ENCODE results near the gene SNAI3. TPM values are rescaled to one million over a fixed set of nuclear protein-coding genes. Genes with fewer than 3 reads are reported as not detected.

Gene SNAI3
- total RNA-seq, 1 donor from 2014 or later, result not detected

DNA sequence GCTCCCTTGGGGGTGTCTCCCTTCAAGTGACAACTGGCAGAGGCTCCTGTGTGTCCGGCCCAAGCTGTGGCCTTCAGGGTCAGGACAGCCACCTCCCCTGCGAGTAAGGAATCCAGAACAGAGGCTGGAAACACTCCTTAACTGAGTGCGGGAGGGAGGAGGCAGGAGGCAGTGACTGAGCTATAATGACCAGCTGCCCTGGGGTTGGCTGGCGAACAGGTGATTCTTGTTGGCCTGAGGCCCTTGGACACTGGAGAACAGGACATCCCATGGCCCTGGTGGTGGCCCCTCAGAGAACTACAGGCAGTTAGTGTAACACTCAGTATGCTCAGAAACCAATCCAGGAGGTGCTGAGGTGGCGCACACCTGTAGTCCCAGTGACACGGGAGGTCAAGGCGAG, 9.4 kb upstream of the SNAI3 start:
- Histone ChIP-seq H3K36me3 (peaks cover 0 to 27% of the 10 kb centered on the region in 2 donors), H3K27me3 (no peaks in the 10 kb centered on the region), H3K4me3 (no peak overlapping the region), H3K4me1 (peaks cover 3% of the 10 kb centered on the region), H3K9me3 (no peaks in the 10 kb centered on the region), H3K27ac (no peak overlapping the region)
- TF ChIP-seq CTCF (IDR thresholded peaks at IDR 0.05) (no peak), POLR2A (IDR thresholded peaks at IDR 0.05) (no peak), POLR2AphosphoS5 (IDR thresholded peaks at IDR 0.05; ENCODE audit: insufficient read depth in 1 of 2, low read depth in 1 of 2) (no peak)
- DNase-seq (ENCODE audit: extremely low spot score in 2 of 2), result no peak
- intact Hi-C loops (cut with DNase I), result no loop called here

DNA sequence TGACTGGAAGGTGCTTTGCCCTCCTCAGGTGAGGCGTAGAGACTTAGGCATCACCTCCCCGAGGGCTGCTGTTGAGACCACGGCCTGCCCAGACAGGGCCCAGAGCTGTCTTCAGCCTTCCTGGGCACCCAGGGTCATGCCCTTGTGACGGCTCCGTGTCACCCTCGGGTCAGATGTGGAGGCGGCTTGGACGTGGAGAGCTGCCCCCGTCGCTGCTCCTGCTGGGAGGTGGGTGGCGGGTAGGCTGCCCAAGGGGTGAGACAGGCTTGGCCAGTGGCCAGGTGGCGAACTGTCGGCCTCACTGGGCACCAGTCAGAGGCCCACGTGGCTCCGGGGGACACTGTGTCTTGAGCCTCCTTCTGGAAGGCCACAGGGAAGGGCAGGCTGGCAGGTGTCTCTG, 8.9 kb upstream of the SNAI3 start:
- Histone ChIP-seq H3K4me3 (no peak overlapping the region), H3K4me1 (no peaks in the 10 kb centered on the region), H3K27ac (no peak overlapping the region), H3K27me3 (no peaks in the 10 kb centered on the region), H3K9me3 (no peaks in the 10 kb centered on the region), H3K36me3 (peaks cover 0 to 27% of the 10 kb centered on the region in 2 donors)
- no peak for TF ChIP-seq CTCF (IDR thresholded peaks at IDR 0.05)
- no peak for TF ChIP-seq POLR2A (IDR thresholded peaks at IDR 0.05)
- no peak for DNase-seq (ENCODE audit: extremely low spot score in 2 of 2)
- intact Hi-C loops (cut with DNase I), result no loop called here

- Histone ChIP-seq H3K27me3 (no peaks in the 10 kb centered on the region), H3K4me3 (no peak overlapping the region), H3K27ac (no peak overlapping the region), H3K4me1 (no peaks in the 10 kb centered on the region), H3K9me3 (no peaks in the 10 kb centered on the region), H3K36me3 (peaks cover 0 to 27% of the 10 kb centered on the region in 2 donors)
- TF ChIP-seq POLR2A (IDR thresholded peaks at IDR 0.05) (no peak), POLR2AphosphoS5 (IDR thresholded peaks at IDR 0.05; ENCODE audit: insufficient read depth in 1 of 2, low read depth in 1 of 2) (no peak), CTCF (IDR thresholded peaks at IDR 0.05) (no peak)
- intact Hi-C loops (cut with DNase I), result no loop called here
- DNase-seq (ENCODE audit: extremely low spot score in 2 of 2), result no peak
Observed at GRCh38 chr16:88694221-88695087, 8.1 kb upstream of the SNAI3 start.

DNA sequence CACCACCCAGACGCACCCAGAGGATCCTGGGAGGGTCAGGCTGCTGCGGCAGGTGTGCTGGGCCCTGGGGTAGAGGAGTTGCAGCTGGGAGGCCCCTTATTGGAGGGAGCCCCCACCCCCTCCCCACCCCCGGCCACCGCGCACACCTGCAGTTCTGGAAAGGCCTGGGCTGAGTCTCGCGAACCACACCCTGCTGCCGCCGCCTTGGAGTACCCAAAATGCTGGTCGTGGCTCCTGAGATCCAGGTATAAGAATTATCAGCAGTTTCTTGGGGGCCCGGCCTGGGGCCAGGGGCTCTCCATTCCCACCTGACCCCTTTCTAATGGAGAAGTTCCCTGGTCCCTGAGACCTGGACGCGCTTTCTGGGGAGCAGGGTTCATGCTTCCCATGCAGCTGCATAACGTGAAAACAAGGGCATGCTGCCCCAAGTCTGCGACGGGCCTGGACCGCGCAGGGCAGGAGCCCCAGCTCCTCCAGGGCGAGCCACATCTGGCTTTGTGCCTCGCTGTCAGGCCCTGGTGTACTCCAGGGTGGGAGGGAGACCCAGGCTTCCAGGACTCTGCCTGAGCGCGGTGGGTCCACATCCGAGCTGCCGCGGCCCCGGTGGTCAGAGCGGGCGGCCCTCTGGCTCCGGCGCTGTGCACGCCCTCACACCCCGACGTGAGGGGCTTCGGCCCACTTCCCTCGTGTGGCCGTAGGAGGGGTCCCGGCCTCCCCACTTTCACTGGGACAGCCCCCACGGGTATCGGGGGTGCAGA, 7.3 kb upstream of the SNAI3 start:
- DNase-seq (ENCODE audit: extremely low spot score in 2 of 2), result no peak
- TF ChIP-seq POLR2AphosphoS5 (IDR thresholded peaks at IDR 0.05; ENCODE audit: insufficient read depth in 1 of 2, low read depth in 1 of 2) (no peak), CTCF (IDR thresholded peaks at IDR 0.05) (no peak), POLR2A (IDR thresholded peaks at IDR 0.05) (no peak)
- Histone ChIP-seq H3K4me3 (no peak overlapping the region), H3K9me3 (no peaks in the 10 kb centered on the region), H3K27me3 (no peaks in the 10 kb centered on the region), H3K4me1 (no peaks in the 10 kb centered on the region), H3K27ac (no peak overlapping the region), H3K36me3 (peaks cover 0 to 19% of the 10 kb centered on the region in 2 donors)
- intact Hi-C loops (cut with DNase I), result no loop called here

- DNase-seq (ENCODE audit: extremely low spot score in 2 of 2), result no peak
- no peak for TF ChIP-seq POLR2AphosphoS5 (IDR thresholded peaks at IDR 0.05; ENCODE audit: insufficient read depth in 1 of 2, low read depth in 1 of 2)
- TF ChIP-seq CTCF (IDR thresholded peaks at IDR 0.05), result no peak
- TF ChIP-seq POLR2A (IDR thresholded peaks at IDR 0.05), result no peak
- Histone ChIP-seq H3K9me3 (no peaks in the 10 kb centered on the region), H3K4me3 (no peak overlapping the region), H3K36me3 (peaks cover 0 to 13% of the 10 kb centered on the region in 2 donors), H3K27ac (no peak overlapping the region), H3K27me3 (no peaks in the 10 kb centered on the region), H3K4me1 (no peaks in the 10 kb centered on the region)
- intact Hi-C loops (cut with DNase I), result no loop called here
Observed at GRCh38 chr16:88692861-88693260, 6.6 kb upstream of the SNAI3 start.
